Measurements from ENCODE around the gene RAD50.

RAD50 gene

GRCh38 chr5:132662925-132663770 is 106.4 kb downstream of the RAD50 start:
- no peak overlapping the region for H3K4me3 ChIP-seq (ENCODE audit: low read length)
- DNase-seq (ENCODE audit: low read depth) = peak; percentile 12
- no peak for TF ChIP-seq CTCF (conservative IDR thresholded peaks at IDR 0.05; ENCODE audit: low read length)

- H3K4me3 ChIP-seq (ENCODE audit: low read length) = no peak overlapping the region
- DNase-seq (ENCODE audit: low read depth) = no peak
- TF ChIP-seq CTCF (conservative IDR thresholded peaks at IDR 0.05; ENCODE audit: low read length) = no peak
Measured at GRCh38 chr5:132663771-132664695, 107.3 kb downstream of the RAD50 start.

- no peak for DNase-seq (ENCODE audit: low read depth)
- H3K4me3 ChIP-seq (ENCODE audit: low read length) = no peak overlapping the region
- no peak for TF ChIP-seq CTCF (conservative IDR thresholded peaks at IDR 0.05; ENCODE audit: low read length)
Measured at GRCh38 chr5:132664696-132665209, 108.0 kb downstream of the RAD50 start.

GRCh38 chr5:132665574-132666080 is 108.8 kb downstream of the RAD50 start:
- no peak overlapping the region for H3K4me3 ChIP-seq (ENCODE audit: low read length)
- TF ChIP-seq CTCF (conservative IDR thresholded peaks at IDR 0.05; ENCODE audit: low read length) = no peak
- no peak for DNase-seq (ENCODE audit: low read depth)

- no peak overlapping the region for H3K4me3 ChIP-seq (ENCODE audit: low read length)
- no peak for TF ChIP-seq CTCF (conservative IDR thresholded peaks at IDR 0.05; ENCODE audit: low read length)
- no peak for DNase-seq (ENCODE audit: low read depth)
Measured at GRCh38 chr5:132666310-132667123, 109.7 kb downstream of the RAD50 start.

- H3K4me3 ChIP-seq (ENCODE audit: low read length) = no peak overlapping the region
- TF ChIP-seq CTCF (conservative IDR thresholded peaks at IDR 0.05; ENCODE audit: low read length) = no peak
- no peak for DNase-seq (ENCODE audit: low read depth)
Measured at GRCh38 chr5:132667309-132667708, 110.5 kb downstream of the RAD50 start.

Data from AG10803 (cell line).